ENCODE measurements around the gene FGGY. TPM values are rescaled to one million over a fixed set of nuclear protein-coding genes. Genes with fewer than 3 reads are reported as not detected.

FGGY gene
- total RNA-seq, 1 experiment from 2014 or later = 17.8 TPM

- intact Hi-C loops (cut with micrococcal nuclease; ENCODE audit: unreplicated experiment) = no loop called here
- Histone ChIP-seq H3K9me2 (ENCODE audit: insufficient read depth) (no peaks in the 10 kb centered on the region), H3K4me3 (no peak overlapping the region), H3K4me1 (replicated peaks; ENCODE audit: insufficient read depth) (0 out of 2 replicates have a peak, but pooled peaks cover 2% of the 10 kb centered on the region), H3F3A (ENCODE audit: insufficient read depth, low read depth) (no peaks in the 10 kb centered on the region), H2AFZ (no peak overlapping the region), H3K36me3 (ENCODE audit: low read depth) (no peaks in the 10 kb centered on the region), H3K79me2 (ENCODE audit: low read depth) (no peaks in the 10 kb centered on the region), H3K4me2 (no peak overlapping the region), H3K9me3 (ENCODE audit: insufficient read depth, low read depth) (no peaks in the 10 kb centered on the region), H3K27me3 (ENCODE audit: insufficient read depth, low read depth) (no peaks in the 10 kb centered on the region), H3K27ac (no peak overlapping the region), H4K20me1 (ENCODE audit: insufficient read depth) (no peaks in the 10 kb centered on the region)
- BruUV-seq (replicated peaks) = no TSS peak
- CTCF ChIA-PET = no interaction called here
- no peak for DNase-seq
- POLR2A ChIA-PET (ENCODE audit: unreplicated experiment) = no interaction called here
- TF ChIP-seq EZH2 (IDR thresholded peaks at IDR 0.05; ENCODE audit: low read depth) = no peak
- TF ChIP-seq, protein P1, sequence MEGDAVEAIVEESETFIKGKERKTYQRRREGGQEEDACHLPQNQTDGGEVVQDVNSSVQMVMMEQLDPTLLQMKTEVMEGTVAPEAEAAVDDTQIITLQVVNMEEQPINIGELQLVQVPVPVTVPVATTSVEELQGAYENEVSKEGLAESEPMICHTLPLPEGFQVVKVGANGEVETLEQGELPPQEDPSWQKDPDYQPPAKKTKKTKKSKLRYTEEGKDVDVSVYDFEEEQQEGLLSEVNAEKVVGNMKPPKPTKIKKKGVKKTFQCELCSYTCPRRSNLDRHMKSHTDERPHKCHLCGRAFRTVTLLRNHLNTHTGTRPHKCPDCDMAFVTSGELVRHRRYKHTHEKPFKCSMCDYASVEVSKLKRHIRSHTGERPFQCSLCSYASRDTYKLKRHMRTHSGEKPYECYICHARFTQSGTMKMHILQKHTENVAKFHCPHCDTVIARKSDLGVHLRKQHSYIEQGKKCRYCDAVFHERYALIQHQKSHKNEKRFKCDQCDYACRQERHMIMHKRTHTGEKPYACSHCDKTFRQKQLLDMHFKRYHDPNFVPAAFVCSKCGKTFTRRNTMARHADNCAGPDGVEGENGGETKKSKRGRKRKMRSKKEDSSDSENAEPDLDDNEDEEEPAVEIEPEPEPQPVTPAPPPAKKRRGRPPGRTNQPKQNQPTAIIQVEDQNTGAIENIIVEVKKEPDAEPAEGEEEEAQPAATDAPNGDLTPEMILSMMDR (conservative IDR thresholded peaks at IDR 0.05) = no peak
Measured at GRCh38 chr1:59673573-59674450, 376.9 kb downstream of the FGGY start.

DNA sequence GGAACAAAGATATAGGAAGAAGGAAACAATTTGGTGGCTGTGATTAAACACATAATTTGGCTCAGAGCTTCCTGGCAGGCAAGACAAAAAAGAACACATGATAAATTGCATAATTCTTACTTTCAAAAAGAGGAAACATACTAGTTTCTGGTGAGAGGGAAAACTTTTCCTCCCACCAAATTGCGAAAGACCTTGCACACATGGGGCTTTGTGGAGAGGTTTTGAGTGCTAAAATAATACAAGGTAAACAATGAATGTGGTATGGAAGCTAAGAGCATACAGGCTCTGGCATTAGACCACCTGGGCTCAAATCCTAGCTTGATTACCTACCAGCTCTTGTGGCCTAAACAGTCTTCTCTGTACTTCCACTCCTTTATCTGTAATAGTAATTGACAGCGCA, 377.7 kb downstream of the FGGY start:
- 0 out of 2 replicates have a peak, but pooled peaks cover 2% of the 10 kb centered on the region for H3K4me1 ChIP-seq (replicated peaks; ENCODE audit: insufficient read depth)
- CTCF ChIA-PET = interaction anchor here (0.5 kb wide), 1 partner anchor 824 kb away, joined by 5 read pairs; no protein-coding TSS in a partner anchor
- H4K20me1 ChIP-seq (ENCODE audit: insufficient read depth) = no peaks in the 10 kb centered on the region
- H3K9me3 ChIP-seq (ENCODE audit: insufficient read depth, low read depth) = no peaks in the 10 kb centered on the region
- no TSS peak for BruUV-seq (replicated peaks)
- H3K36me3 ChIP-seq (ENCODE audit: low read depth) = no peaks in the 10 kb centered on the region
- POLR2A ChIA-PET (ENCODE audit: unreplicated experiment) = no interaction called here
- intact Hi-C loops (cut with micrococcal nuclease; ENCODE audit: unreplicated experiment) = no loop called here
- H3K9me2 ChIP-seq (ENCODE audit: insufficient read depth) = no peaks in the 10 kb centered on the region
- H3F3A ChIP-seq (ENCODE audit: insufficient read depth, low read depth) = no peaks in the 10 kb centered on the region
- no peak overlapping the region for H3K4me3 ChIP-seq
- H3K79me2 ChIP-seq (ENCODE audit: low read depth) = no peaks in the 10 kb centered on the region
- H3K27me3 ChIP-seq (ENCODE audit: insufficient read depth, low read depth) = no peaks in the 10 kb centered on the region
- H2AFZ ChIP-seq = no peak overlapping the region
- DNase-seq = no peak
- H3K4me2 ChIP-seq = no peak overlapping the region
- no peak overlapping the region for H3K27ac ChIP-seq
- TF ChIP-seq, protein P1 (conservative IDR thresholded peaks at IDR 0.05) = no peak
- no peak for TF ChIP-seq EZH2 (IDR thresholded peaks at IDR 0.05; ENCODE audit: low read depth)

GRCh38 chr1:59675936-59676335, 379.0 kb downstream of the FGGY start:
- TF ChIP-seq, protein P1 (conservative IDR thresholded peaks at IDR 0.05) = no peak
- Histone ChIP-seq H2AFZ (no peak overlapping the region), H3K9me3 (ENCODE audit: insufficient read depth, low read depth) (no peaks in the 10 kb centered on the region), H3F3A (ENCODE audit: insufficient read depth, low read depth) (no peaks in the 10 kb centered on the region), H3K4me2 (no peak overlapping the region), H3K36me3 (ENCODE audit: low read depth) (no peaks in the 10 kb centered on the region), H3K4me3 (no peak overlapping the region), H3K4me1 (replicated peaks; ENCODE audit: insufficient read depth) (0 out of 2 replicates have a peak, but pooled peaks cover 2% of the 10 kb centered on the region), H3K79me2 (ENCODE audit: low read depth) (no peaks in the 10 kb centered on the region), H3K27ac (no peak overlapping the region), H3K27me3 (ENCODE audit: insufficient read depth, low read depth) (no peaks in the 10 kb centered on the region), H3K9me2 (ENCODE audit: insufficient read depth) (no peaks in the 10 kb centered on the region), H4K20me1 (ENCODE audit: insufficient read depth) (no peaks in the 10 kb centered on the region)
- no peak for DNase-seq
- ChIA-PET CTCF (no interaction called here), POLR2A (ENCODE audit: unreplicated experiment) (no interaction called here)
- intact Hi-C loops (cut with micrococcal nuclease; ENCODE audit: unreplicated experiment) = no loop called here
- BruUV-seq (replicated peaks) = no TSS peak
